IPS DF 6.9 (cell line): Measurements from ENCODE around the gene MAB21L1.

Experiments
- DNase-seq: peaks from one replicate; pipeline ENCODE4 v3.0.0-alpha.2; 2013; ENCODE audit warnings: low read depth, low spot score
- H3K27ac ChIP-seq: one replicate; pipeline ENCODE4 v1.5.1; 2013; ENCODE audit warnings: low read length, control low read depth
- H3K27me3 ChIP-seq: 2 replicates; pipeline ENCODE4 v1.6.1; 2013; ENCODE audit warnings: mild to moderate bottlenecking, low read length; ENCODE audit not compliant: control insufficient read depth, insufficient read depth
- H3K36me3 ChIP-seq: 2 replicates; pipeline ENCODE4 v1.6.1; 2013; ENCODE audit warnings: low read length; ENCODE audit not compliant: control insufficient read depth, insufficient read depth
- H3K4me1 ChIP-seq: 2 replicates; pipeline ENCODE4 v1.6.1; 2013; ENCODE audit warnings: low read length; ENCODE audit not compliant: control insufficient read depth, insufficient read depth
- H3K4me3 ChIP-seq: 2 replicates; pipeline ENCODE4 v1.5.1; 2013; ENCODE audit warnings: mild to moderate bottlenecking, low read length
- H3K9me3 ChIP-seq: 2 replicates; pipeline ENCODE4 v1.6.1; 2013; ENCODE audit warnings: low read length, inconsistent platforms; ENCODE audit not compliant: control insufficient read depth, insufficient read depth
- WGBS: extraction: QIAGEN DNeasy Blood & Tissue Kit; methylation state at CpG from one replicate; pipeline ENCODE4 v1.1.7; 2013; ENCODE audit warnings: mixed read lengths, missing lambda C conversion rate; ENCODE audit not compliant: insufficient read length, insufficient coverage; 5-methylcytosine and 5-hydroxymethylcytosine counted together

Gene MAB21L1

GRCh38 chr13:35475960-35476943, at the start of gene MAB21L1:
Gene MAB21L1, minus strand, starts transcription at chr13:35476689. Its CDS starts 551 bp downstream, at chr13:35476138.
- Histone ChIP-seq H3K27me3 (peaks cover 53% of the 10 kb centered on the region), H3K4me1 (no peaks in the 10 kb centered on the region), H3K4me3 (peak within 1 kb of the TSS; percentile 34; the same call in 1 of the 2 replicates), H3K36me3 (no peaks in the 10 kb centered on the region), H3K27ac (no peak within 1 kb of the TSS), H3K9me3 (no peaks in the 10 kb centered on the region)
- no CpG with 5 or more reads among the region's 35 CpGs for WGBS
- no peak for DNase-seq

DNA sequence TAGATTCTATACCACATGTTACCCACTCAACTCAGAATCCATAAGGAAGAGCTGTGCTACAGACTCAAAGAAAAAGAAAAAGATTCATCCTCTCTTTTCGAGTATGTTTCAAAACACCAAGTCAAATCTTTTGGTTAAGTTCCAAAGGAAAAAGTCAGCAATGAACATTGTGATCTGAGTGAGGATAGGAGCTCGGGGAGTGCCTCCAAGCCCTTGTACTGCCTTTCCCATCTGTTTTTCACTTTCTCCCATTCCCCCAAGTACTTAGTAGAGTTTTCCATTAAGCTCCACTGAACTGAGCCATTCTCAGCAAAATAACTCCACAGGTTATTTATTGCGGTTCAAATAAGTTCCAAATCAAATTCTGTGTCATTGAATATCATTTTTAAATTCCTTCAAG, 47.7 kb upstream of the MAB21L1 start:
- no peaks in the 10 kb centered on the region for H3K9me3 ChIP-seq
- no peak overlapping the region for H3K27ac ChIP-seq
- H3K36me3 ChIP-seq, result no peaks in the 10 kb centered on the region
- no peaks in the 10 kb centered on the region for H3K4me1 ChIP-seq
- H3K27me3 ChIP-seq, result no peaks in the 10 kb centered on the region
- no peak overlapping the region for H3K4me3 ChIP-seq
- DNase-seq, result no peak
- WGBS, result no CpG with 5 or more reads among the region's 3 CpGs

- H3K4me3 ChIP-seq, result no peak overlapping the region
- H3K27me3 ChIP-seq, result no peaks in the 10 kb centered on the region
- no peaks in the 10 kb centered on the region for H3K4me1 ChIP-seq
- no peak overlapping the region for H3K27ac ChIP-seq
- H3K36me3 ChIP-seq, result no peaks in the 10 kb centered on the region
- DNase-seq, result no peak
- WGBS, result no CpG with 5 or more reads among the region's 5 CpGs
- no peaks in the 10 kb centered on the region for H3K9me3 ChIP-seq
These were observed 42.0 kb upstream of the MAB21L1 start for GRCh38 chr13:35518337-35518946.

GRCh38 chr13:35514801-35515502, 38.5 kb upstream of the MAB21L1 start:
- DNase-seq, result no peak
- WGBS, result no CpG with 5 or more reads among the region's 6 CpGs
- H3K27me3 ChIP-seq, result no peaks in the 10 kb centered on the region
- H3K36me3 ChIP-seq, result no peaks in the 10 kb centered on the region
- no peaks in the 10 kb centered on the region for H3K9me3 ChIP-seq
- H3K4me3 ChIP-seq, result no peak overlapping the region
- no peaks in the 10 kb centered on the region; the same call in 1 of the 2 replicates for H3K4me1 ChIP-seq
- H3K27ac ChIP-seq, result no peak overlapping the region

DNA sequence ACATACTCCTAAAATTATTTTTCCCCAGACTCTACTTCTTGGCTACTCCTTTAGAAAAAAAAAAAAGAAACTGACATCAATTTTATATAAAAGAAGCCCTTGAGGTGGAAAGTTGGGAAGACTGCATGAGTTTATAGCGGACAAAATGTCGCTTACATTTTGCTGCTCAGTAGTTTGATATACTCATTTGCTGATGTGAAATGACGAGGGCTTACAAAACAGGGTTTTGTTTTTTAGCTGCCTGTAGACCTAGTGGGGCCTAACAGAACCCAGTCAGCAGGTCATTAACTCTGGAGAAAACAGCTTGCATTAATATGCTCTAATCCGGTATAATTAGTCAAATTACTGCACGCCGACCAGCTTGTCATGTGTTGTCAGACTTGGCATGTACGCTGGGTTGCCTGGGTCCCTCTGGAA, 37.6 kb upstream of the MAB21L1 start:
- no peaks in the 10 kb centered on the region; the same call in 1 of the 2 replicates for H3K4me1 ChIP-seq

DNA sequence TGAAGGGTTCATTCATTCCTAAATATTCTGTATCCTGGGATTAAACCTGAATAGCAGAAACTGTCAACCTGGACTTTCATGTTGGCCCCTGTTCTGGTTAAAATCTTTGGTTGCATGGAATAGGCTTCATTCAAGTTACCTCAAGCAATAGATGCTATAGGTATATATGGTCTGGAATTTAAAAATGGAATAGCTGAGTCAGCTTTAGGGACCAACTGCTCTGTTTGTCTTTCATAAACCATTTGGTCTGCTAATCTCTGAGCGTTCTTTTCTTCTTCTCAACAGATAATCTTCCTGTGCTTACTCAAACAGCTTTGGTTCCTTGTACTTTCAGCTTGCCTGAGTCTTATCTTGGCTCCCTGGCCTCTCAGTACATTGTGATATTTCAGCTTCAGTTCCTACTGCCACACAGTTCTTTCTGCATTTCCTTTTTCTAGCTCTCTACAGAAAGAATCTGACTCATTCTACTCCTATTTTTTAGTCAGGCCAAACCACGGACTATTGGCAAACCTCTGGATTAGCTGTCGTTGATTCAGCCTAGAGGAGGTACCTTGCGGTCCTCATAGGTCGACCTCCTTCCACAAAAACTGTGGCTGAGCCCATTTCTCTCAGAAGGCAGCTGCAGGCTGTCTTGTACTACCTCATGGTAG, 35.9 kb upstream of the MAB21L1 start:
- no peak overlapping the region for H3K27ac ChIP-seq
- no CpG with 5 or more reads among the region's 5 CpGs for WGBS
- H3K36me3 ChIP-seq, result no peaks in the 10 kb centered on the region
- H3K4me3 ChIP-seq, result no peak overlapping the region
- no peaks in the 10 kb centered on the region; the same call in 1 of the 2 replicates for H3K4me1 ChIP-seq
- no peaks in the 10 kb centered on the region for H3K9me3 ChIP-seq
- no peaks in the 10 kb centered on the region for H3K27me3 ChIP-seq
- no peak for DNase-seq

More for the DNA sequence above, 37.6 kb upstream of the MAB21L1 start:
- Histone ChIP-seq H3K9me3 (no peaks in the 10 kb centered on the region), H3K4me3 (no peak overlapping the region), H3K27me3 (no peaks in the 10 kb centered on the region), H3K27ac (no peak overlapping the region), H3K36me3 (no peaks in the 10 kb centered on the region)
- DNase-seq, result no peak
- WGBS, result no CpG with 5 or more reads among the region's 7 CpGs

DNA sequence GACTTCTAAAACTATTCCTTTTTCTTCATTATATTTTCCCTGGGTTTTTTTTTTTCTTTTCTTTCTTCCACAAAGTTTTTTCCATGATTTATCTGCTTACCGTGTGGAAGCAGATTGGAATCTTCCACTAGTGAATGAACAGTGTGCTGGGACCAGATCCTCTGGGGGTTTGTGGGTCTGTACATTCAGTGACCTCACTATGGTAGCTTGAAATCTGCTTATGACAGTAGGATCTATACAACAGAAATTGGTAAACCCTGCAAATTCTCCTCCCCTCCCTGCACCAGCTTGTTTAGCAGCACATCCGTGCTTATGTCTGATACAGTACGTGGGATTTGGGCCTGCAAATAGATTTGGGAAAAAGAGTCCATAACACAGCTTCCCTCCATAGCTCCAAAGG, 26.0 kb upstream of the MAB21L1 start:
- H3K9me3 ChIP-seq, result no peaks in the 10 kb centered on the region
- no peaks in the 10 kb centered on the region for H3K27me3 ChIP-seq
- no peak overlapping the region for H3K27ac ChIP-seq
- H3K4me3 ChIP-seq, result no peak overlapping the region
- no peak for DNase-seq
- H3K36me3 ChIP-seq, result no peaks in the 10 kb centered on the region
- no peaks in the 10 kb centered on the region for H3K4me1 ChIP-seq
- no CpG with 5 or more reads among the region's 3 CpGs for WGBS

- H3K4me1 ChIP-seq, result no peaks in the 10 kb centered on the region
- H3K4me3 ChIP-seq, result no peak overlapping the region
- H3K27me3 ChIP-seq, result no peaks in the 10 kb centered on the region
- WGBS, result no CpG with 5 or more reads among the region's 6 CpGs
- no peaks in the 10 kb centered on the region for H3K9me3 ChIP-seq
- H3K36me3 ChIP-seq, result no peaks in the 10 kb centered on the region
- H3K27ac ChIP-seq, result no peak overlapping the region
- no peak for DNase-seq
These were observed 25.3 kb upstream of the MAB21L1 start for GRCh38 chr13:35501661-35502235.

GRCh38 chr13:35500144-35500543, 23.7 kb upstream of the MAB21L1 start:
- DNase-seq, result no peak
- H3K27ac ChIP-seq, result no peak overlapping the region
- no CpG with 5 or more reads among the region's 2 CpGs for WGBS

More at GRCh38 chr13:35500144-35500543, 23.7 kb upstream of the MAB21L1 start:
- H3K9me3 ChIP-seq, result no peaks in the 10 kb centered on the region
- H3K36me3 ChIP-seq, result no peaks in the 10 kb centered on the region
- H3K4me1 ChIP-seq, result no peaks in the 10 kb centered on the region
- no peak overlapping the region for H3K4me3 ChIP-seq
- H3K27me3 ChIP-seq, result no peaks in the 10 kb centered on the region
